HFFc6 (cell line): ENCODE results near the gene FAM222A. TPM values are rescaled to one million over a fixed set of nuclear protein-coding genes. Genes with fewer than 3 reads are reported as not detected.

Experiments
- DNase-seq: peaks from one replicate; pipeline ENCODE4 v3.0.0-alpha.2; 2018
- H3K27ac Mint-ChIP-seq: 2 replicates; pipeline ENCODE4 v1.8.0; 2020; ENCODE audit warnings: mild to moderate bottlenecking, mixed read lengths
- H3K27me3 Mint-ChIP-seq: 2 replicates; pipeline ENCODE4 v1.8.0; 2021; ENCODE audit warnings: mild to moderate bottlenecking, moderate library complexity, mixed read lengths; ENCODE audit not compliant: insufficient read depth
- H3K36me3 Mint-ChIP-seq: 2 replicates; pipeline ENCODE4 v1.8.0; 2021; ENCODE audit warnings: low read depth, mixed read lengths
- H3K4me1 Mint-ChIP-seq: 2 replicates; pipeline ENCODE4 v1.8.0; 2020; ENCODE audit warnings: low read depth, mixed read lengths
- H3K4me3 Mint-ChIP-seq: 2 replicates; pipeline ENCODE4 v1.8.0; 2020; ENCODE audit warnings: mild to moderate bottlenecking, moderate library complexity, mixed read lengths
- H3K9me3 Mint-ChIP-seq: 2 replicates; pipeline ENCODE4 v1.8.0; 2020; ENCODE audit warnings: mild to moderate bottlenecking, mixed read lengths
- total RNA-seq, 6 experiments: library from RNA; stranded (reverse); fragmentation: NEBNext Ultra II Directional; extraction: Animal tissue kit (Norgen Biotek cat#: 25700); gene quantifications; 2 replicates in 1 of 6; 3 replicates in 5 of 6; pipeline ENCODE4 v1.2.3, GENCODE V29; 2021
- TF ChIP-seq, protein P1 (sequence below): fragments of 200-600 bp; sonication (generic); IDR thresholded peaks from 2 replicates; pipeline ENCODE4 v1.5.0; 2021; ENCODE audit warnings: antibody characterized with exemption, mild to moderate bottlenecking

The FAM222A gene
- total RNA-seq, 6 experiments from 2014 or later, result 0.46 to 0.65 (median 0.64) TPM

DNA sequence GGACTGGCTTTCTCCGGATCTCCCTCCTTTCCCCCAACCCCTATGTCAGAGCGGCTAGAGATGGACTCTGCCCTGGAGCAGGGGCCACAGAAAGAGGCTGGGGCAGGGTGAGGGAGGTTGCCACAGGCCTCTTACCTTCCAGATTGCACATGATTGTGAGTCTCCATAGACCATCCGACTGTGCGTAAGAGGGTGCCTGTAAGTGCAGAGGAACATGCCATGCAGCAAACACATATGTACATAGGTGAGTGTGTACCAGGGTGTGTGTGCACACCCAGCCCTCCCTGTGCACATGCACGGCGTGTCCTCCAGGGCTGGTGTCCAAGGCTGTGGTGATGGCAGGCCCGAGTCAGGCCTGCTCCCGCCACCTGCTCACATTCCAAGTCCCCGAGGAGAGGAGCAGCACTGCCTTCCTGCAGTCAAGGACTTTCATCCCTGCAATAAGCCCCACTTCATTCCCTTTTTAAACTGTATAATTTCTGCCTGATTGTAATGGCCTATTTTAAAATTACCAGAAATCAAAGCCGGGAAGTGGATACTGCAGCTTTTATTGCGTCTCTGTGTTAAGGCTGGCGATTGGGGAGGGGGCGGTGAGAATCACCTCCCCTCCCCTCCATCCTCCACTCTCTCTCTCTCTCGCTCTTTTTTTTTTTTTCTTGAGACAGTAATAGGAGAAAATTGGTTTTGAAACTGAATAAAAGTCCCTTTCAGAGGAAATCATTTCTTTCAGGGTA lies 28.5 kb downstream of the FAM222A start:
- DNase-seq, result no peak
- H3K27me3 Mint-ChIP-seq, result peaks cover 17% of the 10 kb centered on the region
- no peaks in the 10 kb centered on the region for H3K9me3 Mint-ChIP-seq
- H3K4me3 Mint-ChIP-seq, result no peak overlapping the region
- H3K36me3 Mint-ChIP-seq, result no peaks in the 10 kb centered on the region
- no peak overlapping the region for H3K27ac Mint-ChIP-seq
- peaks cover 17% of the 10 kb centered on the region for H3K4me1 Mint-ChIP-seq
- TF ChIP-seq, protein P1, sequence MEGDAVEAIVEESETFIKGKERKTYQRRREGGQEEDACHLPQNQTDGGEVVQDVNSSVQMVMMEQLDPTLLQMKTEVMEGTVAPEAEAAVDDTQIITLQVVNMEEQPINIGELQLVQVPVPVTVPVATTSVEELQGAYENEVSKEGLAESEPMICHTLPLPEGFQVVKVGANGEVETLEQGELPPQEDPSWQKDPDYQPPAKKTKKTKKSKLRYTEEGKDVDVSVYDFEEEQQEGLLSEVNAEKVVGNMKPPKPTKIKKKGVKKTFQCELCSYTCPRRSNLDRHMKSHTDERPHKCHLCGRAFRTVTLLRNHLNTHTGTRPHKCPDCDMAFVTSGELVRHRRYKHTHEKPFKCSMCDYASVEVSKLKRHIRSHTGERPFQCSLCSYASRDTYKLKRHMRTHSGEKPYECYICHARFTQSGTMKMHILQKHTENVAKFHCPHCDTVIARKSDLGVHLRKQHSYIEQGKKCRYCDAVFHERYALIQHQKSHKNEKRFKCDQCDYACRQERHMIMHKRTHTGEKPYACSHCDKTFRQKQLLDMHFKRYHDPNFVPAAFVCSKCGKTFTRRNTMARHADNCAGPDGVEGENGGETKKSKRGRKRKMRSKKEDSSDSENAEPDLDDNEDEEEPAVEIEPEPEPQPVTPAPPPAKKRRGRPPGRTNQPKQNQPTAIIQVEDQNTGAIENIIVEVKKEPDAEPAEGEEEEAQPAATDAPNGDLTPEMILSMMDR, result no peak

DNA sequence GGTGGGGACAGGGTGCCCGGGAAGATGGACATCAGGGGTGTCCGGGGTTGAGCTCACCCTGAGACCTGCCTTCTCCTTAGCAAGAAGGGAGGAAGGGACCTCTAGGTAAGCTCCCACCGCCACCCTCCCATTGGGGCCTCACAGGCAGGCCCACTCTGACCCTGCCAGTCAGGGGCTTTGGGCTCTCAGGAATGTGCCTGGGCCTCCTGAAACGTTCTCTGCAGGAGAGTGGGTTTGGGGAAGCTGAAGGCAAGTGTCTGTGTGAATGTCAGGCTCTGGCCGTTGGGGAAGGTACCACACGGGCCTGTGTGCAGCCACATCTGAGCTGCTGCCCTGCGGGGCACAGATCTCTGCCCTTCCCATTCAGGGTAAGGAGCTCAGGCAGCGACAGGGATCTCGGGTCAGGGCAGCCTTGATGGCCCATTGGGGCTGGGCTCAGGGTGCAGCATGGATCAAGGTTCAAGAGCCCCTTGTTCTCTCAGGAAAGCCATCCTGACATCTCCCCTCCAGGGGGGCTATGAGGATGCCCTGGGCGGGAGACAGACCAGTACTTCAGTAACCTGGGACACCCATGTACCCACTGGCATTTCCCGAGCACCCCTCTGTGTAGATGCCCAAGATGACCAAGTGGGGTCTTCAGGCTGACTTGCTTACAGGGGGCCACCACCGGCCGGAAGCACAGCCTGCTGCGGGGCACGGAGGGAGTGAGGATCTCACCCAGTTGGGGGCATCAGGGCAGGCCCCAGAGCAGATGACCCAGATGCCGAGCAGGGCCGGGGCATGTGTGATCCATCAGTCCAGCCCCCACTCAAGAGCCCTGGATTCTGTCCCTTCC lies 29.7 kb downstream of the FAM222A start:
- Mint-ChIP-seq H3K27ac (no peak overlapping the region), H3K36me3 (no peaks in the 10 kb centered on the region), H3K9me3 (no peaks in the 10 kb centered on the region), H3K27me3 (peaks cover 25% of the 10 kb centered on the region), H3K4me3 (no peak overlapping the region), H3K4me1 (peaks cover 17% of the 10 kb centered on the region)
- TF ChIP-seq, protein P1, result no peak
- DNase-seq, result no peak

DNA sequence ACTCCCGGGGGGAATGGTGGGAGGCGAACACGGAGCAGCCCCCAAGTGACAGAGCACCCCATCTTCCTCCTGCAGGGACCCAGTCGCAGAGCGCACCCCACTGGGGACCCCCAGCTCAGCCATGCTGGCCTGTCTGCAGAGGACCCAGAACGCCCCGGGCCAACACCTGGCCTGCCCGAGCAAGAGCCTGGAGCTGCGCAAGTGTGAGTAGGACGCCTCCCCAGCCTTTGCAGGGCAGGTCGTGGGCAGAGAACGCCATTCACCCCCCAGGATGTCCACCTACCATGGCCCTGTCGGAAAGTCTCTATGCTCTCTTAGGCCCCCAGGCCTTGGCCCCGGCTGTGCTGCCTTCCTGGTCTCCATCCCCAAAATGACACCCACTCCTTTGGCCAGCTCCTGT lies 30.4 kb downstream of the FAM222A start:
- no peak for DNase-seq
- Mint-ChIP-seq H3K4me1 (peaks cover 10% of the 10 kb centered on the region), H3K36me3 (no peaks in the 10 kb centered on the region), H3K27ac (no peak overlapping the region), H3K4me3 (no peak overlapping the region), H3K27me3 (peaks cover 30% of the 10 kb centered on the region), H3K9me3 (no peaks in the 10 kb centered on the region)
- TF ChIP-seq, protein P1, result no peak

- Mint-ChIP-seq H3K4me1 (no peaks in the 10 kb centered on the region), H3K36me3 (no peaks in the 10 kb centered on the region), H3K27ac (no peak overlapping the region), H3K27me3 (peaks cover 33% of the 10 kb centered on the region), H3K9me3 (no peaks in the 10 kb centered on the region), H3K4me3 (no peak overlapping the region)
- DNase-seq, result no peak
- TF ChIP-seq, protein P1, result no peak
These were observed 31.6 kb downstream of the FAM222A start for GRCh38 chr12:109744986-109745942.
